Sigmoid colon (tissue), 7 donors: ENCODE data around the gene ROBO1. TPM values are rescaled to one million over a fixed set of nuclear protein-coding genes. Genes with fewer than 3 reads are reported as not detected.

ENCODE experiments used
- DNase-seq: peaks from one replicate; pipeline ENCODE4 v3.0.0-alpha.2; 2019
- H3K27ac ChIP-seq, 4 donors: fragments of 200-600 bp; sonication (generic); one replicate each; pipeline ENCODE4 v1.5.1; 2016 to 2019; ENCODE audit warnings: mild to moderate bottlenecking in 1 of 4
- H3K27me3 ChIP-seq, 3 donors: fragments of 200-600 bp; sonication (generic); one replicate each; pipeline ENCODE4 v1.5.1; 2019; ENCODE audit warnings: mild to moderate bottlenecking in 1 of 3
- H3K36me3 ChIP-seq, 4 donors: fragments of 200-600 bp; sonication (generic); one replicate each; pipeline ENCODE4 v1.5.1; 2016 to 2019
- H3K4me1 ChIP-seq, 4 donors: fragments of 200-600 bp; sonication (generic); one replicate each; pipeline ENCODE4 v1.5.1; 2017 to 2019
- H3K4me3 ChIP-seq, 4 donors: fragments of 200-600 bp; sonication (generic); one replicate each; pipeline ENCODE4 v1.5.1; 2017 to 2019; ENCODE audit warnings: mild to moderate bottlenecking in 2 of 4, moderate library complexity in 1 of 4
- H3K9me3 ChIP-seq, 4 donors: fragments of 200-600 bp in 3 of 4; sonication (generic) in 3 of 4; one replicate each; pipeline versions ENCODE4 v1.5.1 to v1.6.1; 2013 to 2019
- CTCF ChIP-seq, 4 experiments: fragments of 450-650 bp in 3 of 4; fragments of 200-600 bp in 1 of 4; IDR thresholded peaks; one replicate each; pipeline ENCODE4 v1.5.1; 2016 to 2019; ENCODE audit warnings: antibody characterized with exemption in 4 of 4, mild to moderate bottlenecking in 3 of 4, moderate library complexity in 2 of 4
- EP300 ChIP-seq, 4 donors: sonication (generic); formaldehyde crosslinking; IDR thresholded peaks; one replicate each; pipeline ENCODE4 v1.6.1; 2017; ENCODE audit warnings: antibody characterized with exemption in 4 of 4
- POLR2A ChIP-seq, 2 donors: fragments of 450-650 bp; IDR thresholded peaks; one replicate each; pipeline ENCODE4 v1.6.1; 2016; ENCODE audit warnings: antibody characterized with exemption in 2 of 2, mild to moderate bottlenecking in 2 of 2, moderate library complexity in 2 of 2
- POLR2AphosphoS5 ChIP-seq, 4 donors: sonication (generic); formaldehyde crosslinking; IDR thresholded peaks; one replicate each; pipeline ENCODE4 v1.6.1; 2017; ENCODE audit warnings: antibody characterized with exemption in 4 of 4
- WGBS, 2 donors: extraction: QIAGEN DNeasy Blood & Tissue Kit; methylation state at CpG; one replicate each; pipeline ENCODE4 v1.1.7; 2013; 5-methylcytosine and 5-hydroxymethylcytosine counted together
- intact Hi-C: fragments of 100-400 bp; cut with DNase I; formaldehyde crosslinking; loops from one replicate; pipeline ENCODE4 v1.15.1; 2023
- polyA plus RNA-seq, 3 donors: library from polyadenylated mRNA; stranded (reverse); fragments of 200-250 nt; gene quantifications; one replicate each; pipeline ENCODE4 v1.2.3, GENCODE V29; 2013
- total RNA-seq, 4 donors: library from RNA; depleted of rRNA; stranded (reverse); fragments of >200 nt; gene quantifications; one replicate each; pipeline ENCODE4 v1.1.0, GENCODE V29; 2016
- donor health status: healthy with polysubstance abuse.
- donor health status: Bipolar disorder and iron deficiency.
- donor health status: healthy.

The ROBO1 gene
- total and polyA plus RNA-seq, 7 donors = 0.69 to 45.7 (median 32.4) TPM

DNA sequence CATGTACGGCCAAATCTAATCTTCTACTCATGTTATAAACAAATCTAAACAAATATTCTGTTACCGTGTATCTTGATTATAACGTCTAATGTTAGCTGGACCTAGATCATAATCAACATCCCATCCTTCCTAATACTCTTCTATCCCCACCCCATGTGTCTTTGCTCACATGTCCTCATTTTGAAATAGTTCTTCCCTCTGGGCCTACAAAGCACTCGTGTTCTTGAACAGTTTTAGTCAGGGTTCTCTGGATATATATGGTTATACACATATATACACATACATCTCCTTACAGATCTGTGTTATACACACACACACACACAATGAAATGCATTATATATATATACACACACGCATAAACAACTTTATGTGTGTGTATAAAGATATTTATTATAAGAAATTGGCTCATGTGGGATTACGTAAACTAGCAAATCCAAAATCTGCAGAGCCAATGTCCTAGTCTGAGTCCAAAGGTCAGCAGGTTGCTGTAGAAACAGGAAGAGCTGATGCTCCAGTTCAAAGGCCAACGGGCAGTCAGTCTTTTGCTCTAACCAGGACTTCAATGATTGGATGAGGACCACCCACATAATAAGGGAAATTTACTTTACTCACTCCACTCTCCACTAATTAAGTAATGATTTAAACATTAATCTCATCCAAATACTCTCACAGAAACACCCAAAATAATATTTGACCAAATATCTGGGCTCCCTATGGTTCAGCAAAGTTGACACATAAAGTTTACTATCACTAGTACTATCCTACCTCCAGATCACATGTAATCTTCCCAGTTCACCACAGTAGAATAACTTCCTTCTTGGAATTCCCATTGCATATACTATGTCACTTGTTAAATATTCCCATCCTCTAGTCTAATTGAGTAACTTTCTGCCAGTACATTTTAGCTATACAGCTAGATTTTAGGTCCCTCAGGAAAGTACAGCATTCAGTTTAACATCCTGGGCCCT is 450.0 kb downstream of the ROBO1 start:
- WGBS, 2 donors = 62 to 79% methylated on average over 7 of the region's 7 CpGs
- intact Hi-C loops = no loop called here

DNA sequence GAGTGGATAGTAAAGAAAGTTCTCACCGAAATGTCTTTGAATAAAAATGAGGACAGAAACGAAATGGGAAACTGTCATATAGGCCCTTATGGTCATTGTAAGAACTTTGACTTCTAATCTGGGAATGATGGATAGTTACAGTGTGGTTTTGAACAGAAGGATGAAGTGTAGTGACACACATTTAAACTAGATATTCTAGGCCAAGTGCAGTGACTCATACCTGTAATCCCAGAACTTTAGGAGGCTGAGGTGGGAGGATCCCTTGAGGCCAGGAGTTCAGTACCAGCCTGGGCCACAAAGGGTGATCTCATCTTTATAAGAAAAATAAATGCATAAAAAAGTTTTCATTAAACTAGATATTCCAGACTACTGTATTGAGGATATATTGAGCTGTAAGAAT is 452.8 kb downstream of the ROBO1 start:
- no peak for DNase-seq
- Histone ChIP-seq H3K4me1 (no peaks in the 10 kb centered on the region), H3K9me3 (no peaks in the 10 kb centered on the region), H3K4me3 (no peak overlapping the region), H3K27ac (peak overlapping the region in 2 of 4 donors; percentile 14 to 24), H3K36me3 (no peaks in the 10 kb centered on the region), H3K27me3 (no peaks in the 10 kb centered on the region)
- TF ChIP-seq POLR2A (IDR thresholded peaks at IDR 0.05) = no peak
- no peak for TF ChIP-seq CTCF (IDR thresholded peaks at IDR 0.05)
- no peak for TF ChIP-seq EP300 (IDR thresholded peaks at IDR 0.05)
- no peak for TF ChIP-seq POLR2AphosphoS5 (IDR thresholded peaks at IDR 0.05)
- 75 to 78% methylated on average over 2 of the region's 2 CpGs for WGBS, 2 donors
- intact Hi-C loops = no loop called here

More for the DNA sequence above, 450.0 kb downstream of the ROBO1 start:
- Histone ChIP-seq H3K36me3 (no peaks in the 10 kb centered on the region), H3K4me3 (no peak overlapping the region), H3K4me1 (no peaks in the 10 kb centered on the region), H3K27ac (no peak overlapping the region), H3K27me3 (no peaks in the 10 kb centered on the region), H3K9me3 (no peaks in the 10 kb centered on the region)
- no peak for DNase-seq
- TF ChIP-seq EP300 (IDR thresholded peaks at IDR 0.05) (no peak), POLR2AphosphoS5 (IDR thresholded peaks at IDR 0.05) (no peak), CTCF (IDR thresholded peaks at IDR 0.05) (no peak), POLR2A (IDR thresholded peaks at IDR 0.05) (no peak)

DNA sequence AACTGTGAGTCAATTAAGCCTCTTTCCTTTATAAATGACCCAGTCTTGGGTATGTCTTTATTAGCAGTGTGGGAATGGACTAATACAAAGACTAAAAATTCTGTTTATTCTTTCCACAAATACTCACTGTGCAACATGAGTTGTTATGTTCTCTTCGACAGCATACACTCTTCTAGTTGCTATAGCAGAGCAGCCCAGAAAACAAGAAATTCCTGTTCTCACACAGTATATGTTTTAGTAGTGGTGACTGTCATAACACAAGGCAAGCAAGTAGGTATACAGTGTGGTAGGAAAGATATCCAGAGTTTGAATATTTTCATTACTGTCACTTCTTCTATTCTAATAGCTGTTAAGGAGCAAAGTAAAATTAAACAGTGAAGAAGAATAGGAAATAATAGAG is 453.3 kb downstream of the ROBO1 start:
- WGBS, 2 donors = 57 to 65% methylated on average over 1 of the region's 1 CpG
- TF ChIP-seq POLR2A (IDR thresholded peaks at IDR 0.05) (no peak), CTCF (IDR thresholded peaks at IDR 0.05) (no peak), EP300 (IDR thresholded peaks at IDR 0.05) (no peak)
- Histone ChIP-seq H3K4me3 (no peak overlapping the region), H3K9me3 (no peaks in the 10 kb centered on the region), H3K27ac (peak overlapping the region in 2 of 4 donors; percentile 14 to 24), H3K4me1 (no peaks in the 10 kb centered on the region), H3K36me3 (no peaks in the 10 kb centered on the region), H3K27me3 (no peaks in the 10 kb centered on the region)
- DNase-seq = no peak
- intact Hi-C loops = no loop called here

- no peaks in the 10 kb centered on the region for H3K27me3 ChIP-seq
- 89 to 91% methylated on average over 1 of the region's 1 CpG for WGBS, 2 donors
- no peak for DNase-seq
- intact Hi-C loops = no loop called here
- no peak for TF ChIP-seq CTCF (IDR thresholded peaks at IDR 0.05)
- TF ChIP-seq POLR2A (IDR thresholded peaks at IDR 0.05) = no peak
- no peak for TF ChIP-seq POLR2AphosphoS5 (IDR thresholded peaks at IDR 0.05)
- TF ChIP-seq EP300 (IDR thresholded peaks at IDR 0.05) = no peak
- no peaks in the 10 kb centered on the region for H3K9me3 ChIP-seq
- peaks cover 0 to 18% (median 4%) of the 10 kb centered on the region in 4 donors for H3K4me1 ChIP-seq
- no peak overlapping the region for H3K27ac ChIP-seq
- H3K4me3 ChIP-seq = no peak overlapping the region
- H3K36me3 ChIP-seq = no peaks in the 10 kb centered on the region
Measured at GRCh38 chr3:79310016-79310415, 457.8 kb downstream of the ROBO1 start.
